Measurements from ENCODE around the gene PDK1.

GRCh38 chr2:172552547-172553291, 3.2 kb upstream of the PDK1 start:
- TF ChIP-seq CTCF (IDR thresholded peaks at IDR 0.05 in 8 of 11, conservative IDR thresholded peaks at IDR 0.05 in 3 of 11) (no peak), POLR2AphosphoS5 (IDR thresholded peaks at IDR 0.05) (no peak)

All from spleen (tissue), 7 donors.